Smooth muscle cell of the brain vasculature (primary cell): Measurements from ENCODE around the gene XRCC4.
A peak's percentile ranks its signal among the peaks of the same experiment; 100 is the strongest.

ENCODE experiments used
- DNase-seq: peaks from one replicate; pipeline ENCODE4 v3.0.0-alpha.2; 2012; ENCODE audit warnings: low read depth, low spot score

The XRCC4 gene

DNA sequence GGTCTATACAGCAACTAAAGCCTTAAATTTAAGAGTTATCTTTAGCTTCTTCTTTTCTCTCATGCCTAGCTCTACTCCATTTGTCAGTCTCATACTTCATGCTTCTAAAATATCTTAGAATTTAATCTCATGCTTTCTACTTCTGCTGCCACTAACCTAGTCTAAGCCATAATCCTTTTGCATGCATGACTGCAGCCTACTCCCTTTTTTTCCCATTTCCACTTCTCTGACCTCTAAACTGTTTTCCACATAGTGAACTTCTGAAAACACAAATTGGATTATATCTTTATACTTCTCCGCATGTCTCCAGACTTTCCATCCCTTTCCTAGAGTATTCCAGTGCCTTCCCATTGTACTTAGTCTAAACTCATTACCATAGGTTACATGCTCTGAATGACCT lies 193.0 kb downstream of the XRCC4 start:
- DNase-seq = no peak

- no peak for DNase-seq
Measured at GRCh38 chr5:83277154-83277553, 199.8 kb downstream of the XRCC4 start.

DNA sequence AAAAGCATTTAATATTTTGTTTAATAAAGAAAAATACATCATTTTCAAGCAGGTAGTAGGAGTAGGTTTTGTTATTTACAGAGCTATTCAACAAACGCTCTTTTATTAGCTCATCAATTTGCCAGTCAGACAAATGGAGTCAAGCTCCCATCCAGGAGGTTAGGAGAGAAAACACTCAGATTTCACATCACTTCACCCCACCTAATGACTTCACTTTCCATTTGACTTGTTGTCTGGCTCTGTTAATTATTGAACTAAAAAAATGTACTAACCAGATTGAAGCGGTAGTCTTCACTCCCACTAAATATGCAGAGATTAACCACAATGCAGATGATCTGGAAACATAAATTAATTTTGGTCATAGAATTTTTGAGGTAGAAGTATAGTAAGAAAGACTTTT lies 200.6 kb downstream of the XRCC4 start:
- DNase-seq = no peak

DNA sequence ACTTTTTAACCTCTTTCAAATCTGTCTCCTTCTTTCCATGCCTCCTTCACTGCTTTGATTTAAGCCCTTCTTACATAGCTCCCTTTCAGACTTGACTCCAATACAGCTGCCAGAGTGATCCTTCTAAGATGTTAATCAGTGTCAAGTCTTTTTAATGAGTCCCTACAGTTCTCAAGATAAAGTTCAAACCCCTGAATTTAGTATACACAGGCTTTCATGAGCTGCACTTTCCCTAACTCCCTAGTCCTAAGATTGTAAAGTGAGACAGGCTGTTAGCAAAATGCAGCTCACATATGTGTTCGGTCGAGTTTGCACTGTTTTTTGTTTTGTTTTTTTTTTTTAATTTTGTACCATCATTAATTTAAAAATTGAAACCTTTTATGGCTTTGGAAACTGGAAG lies 203.8 kb downstream of the XRCC4 start:
- no peak for DNase-seq

- no peak for DNase-seq
Measured at GRCh38 chr5:83281658-83282057, 204.3 kb downstream of the XRCC4 start.

DNA sequence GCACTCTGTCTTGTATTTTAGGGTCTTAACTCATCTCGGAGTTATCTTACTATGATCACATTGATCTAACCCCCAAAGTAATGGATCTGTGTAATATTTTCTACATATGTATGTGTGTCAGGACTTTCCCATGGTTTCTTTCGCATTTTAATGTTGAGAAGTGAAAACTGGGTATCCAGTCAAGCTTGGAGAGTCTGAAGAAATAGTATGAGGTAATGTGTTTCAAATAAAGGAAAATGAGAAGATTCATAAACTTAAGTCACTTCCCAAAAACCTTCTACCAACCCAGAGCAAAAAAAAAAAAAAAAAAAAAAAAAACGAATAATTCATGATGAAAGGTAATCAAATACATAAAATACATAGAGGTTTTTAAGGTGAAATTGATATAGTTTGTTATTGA lies 206.4 kb downstream of the XRCC4 start:
- DNase-seq = no peak

- no peak for DNase-seq
Measured at GRCh38 chr5:83285661-83286398, 208.5 kb downstream of the XRCC4 start.

- DNase-seq = no peak
Measured at GRCh38 chr5:83294246-83294645, 216.9 kb downstream of the XRCC4 start.

DNA sequence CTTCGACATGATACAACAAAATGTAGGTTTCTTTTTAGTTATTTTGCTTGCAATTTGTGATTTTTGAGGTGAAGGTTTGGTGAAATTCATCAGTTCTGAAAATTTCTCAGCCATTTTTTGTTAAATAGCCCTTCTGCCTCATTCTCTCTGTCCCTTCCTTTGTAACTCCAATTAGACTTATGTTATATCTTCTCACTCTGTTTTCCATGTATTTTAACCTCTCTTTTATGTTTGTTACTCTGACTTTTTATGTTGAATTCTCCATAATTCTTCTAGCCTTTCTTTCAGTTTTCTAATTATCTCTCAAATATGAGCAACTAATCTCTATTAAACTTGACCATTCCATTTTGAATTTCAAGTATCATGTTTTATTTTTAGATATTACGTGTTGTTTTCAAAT lies 222.0 kb downstream of the XRCC4 start:
- no peak for DNase-seq

DNA sequence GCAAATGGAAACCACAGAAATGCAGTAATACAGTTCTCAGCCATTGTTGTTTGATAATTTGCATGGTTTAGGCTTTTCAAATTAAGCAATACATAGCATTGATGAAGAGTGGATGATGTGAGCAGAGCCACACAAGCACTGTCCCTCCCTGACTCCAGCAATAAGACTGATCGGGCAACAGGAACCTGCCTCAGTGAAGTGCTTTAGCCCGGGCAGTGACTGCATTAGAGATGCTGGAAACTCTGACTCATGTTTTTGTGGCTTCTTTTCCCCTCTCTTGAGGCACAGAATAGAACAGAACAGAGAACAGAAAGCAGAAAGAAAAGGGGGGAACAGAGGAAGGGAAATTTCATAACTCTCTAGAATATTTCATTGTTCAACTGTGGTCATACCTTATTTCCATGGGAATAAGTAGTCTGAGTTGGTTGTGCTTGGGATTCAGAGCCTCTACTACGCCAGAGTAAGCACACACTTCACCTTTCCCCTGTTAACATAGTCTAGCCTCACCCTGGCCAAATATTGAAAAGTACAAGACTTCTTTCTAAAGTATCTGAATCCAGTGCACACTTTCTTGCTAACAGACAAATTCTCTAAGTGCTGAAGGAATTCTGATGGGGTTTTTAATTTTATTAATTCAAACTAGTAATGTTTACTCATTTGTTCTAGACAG lies 229.4 kb downstream of the XRCC4 start:
- peak; percentile 18 for DNase-seq

DNA sequence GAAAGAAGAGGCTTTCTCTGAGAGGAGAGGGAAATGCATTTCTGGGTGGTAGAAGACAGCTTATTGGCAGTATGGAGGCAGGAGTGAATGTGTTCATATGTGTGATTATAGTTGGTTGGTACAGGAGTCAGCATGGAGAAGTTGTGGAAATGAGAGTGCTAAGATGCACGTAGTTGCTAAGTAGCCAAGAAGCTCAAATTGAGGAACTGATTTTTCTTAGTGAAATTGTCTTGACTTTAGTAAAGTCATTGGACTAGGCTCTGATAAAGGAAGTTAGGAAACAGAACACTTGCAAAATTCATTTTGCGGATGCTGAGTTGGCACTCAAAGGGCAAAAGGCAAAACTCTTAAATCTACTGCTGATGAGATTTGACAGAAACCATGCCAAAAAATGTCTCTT lies 235.3 kb downstream of the XRCC4 start:
- DNase-seq = no peak

DNA sequence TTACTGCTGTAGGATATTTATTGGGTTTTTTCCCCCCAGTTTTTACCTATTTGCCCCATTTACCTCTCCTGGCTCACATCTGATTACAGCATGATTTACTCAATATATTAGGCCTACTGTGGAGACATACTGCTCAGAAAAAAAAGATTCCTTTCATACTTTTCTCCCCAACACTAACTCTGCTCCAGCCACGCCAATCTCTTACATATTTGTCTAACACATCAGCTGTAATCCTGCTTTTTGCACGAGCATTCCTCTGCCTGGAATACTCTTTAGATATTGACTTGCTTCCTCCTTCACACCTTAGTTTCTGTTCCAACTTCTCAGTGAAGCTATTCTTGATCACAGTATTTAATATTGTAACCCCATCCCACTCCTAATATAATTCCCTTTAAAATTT lies 236.1 kb downstream of the XRCC4 start:
- no peak for DNase-seq

DNA sequence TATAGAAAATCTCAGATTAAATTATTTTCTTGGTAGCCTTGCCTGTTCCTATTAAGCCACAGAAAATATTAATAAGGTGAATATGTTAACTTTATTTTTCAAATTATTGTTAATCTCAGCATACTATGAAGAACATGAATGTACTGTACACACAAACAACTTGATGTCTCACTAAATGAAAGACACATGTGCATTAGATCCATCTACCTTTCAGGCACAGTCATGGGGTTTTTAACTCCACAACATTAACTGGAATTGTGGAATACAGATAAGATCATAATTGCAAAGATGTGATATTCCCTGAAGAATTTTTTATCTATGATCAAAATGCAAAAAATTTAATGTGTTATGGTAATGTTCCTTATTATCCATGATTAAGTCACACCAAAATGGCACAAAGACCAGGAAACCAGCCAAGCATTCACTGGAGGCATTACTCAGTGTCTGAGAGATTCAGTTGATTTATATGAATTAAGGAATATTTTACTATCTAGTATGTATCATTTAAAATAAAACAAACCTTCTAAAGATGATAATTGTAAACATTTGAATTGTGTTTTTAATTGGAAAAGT lies 244.2 kb downstream of the XRCC4 start:
- no peak for DNase-seq

DNA sequence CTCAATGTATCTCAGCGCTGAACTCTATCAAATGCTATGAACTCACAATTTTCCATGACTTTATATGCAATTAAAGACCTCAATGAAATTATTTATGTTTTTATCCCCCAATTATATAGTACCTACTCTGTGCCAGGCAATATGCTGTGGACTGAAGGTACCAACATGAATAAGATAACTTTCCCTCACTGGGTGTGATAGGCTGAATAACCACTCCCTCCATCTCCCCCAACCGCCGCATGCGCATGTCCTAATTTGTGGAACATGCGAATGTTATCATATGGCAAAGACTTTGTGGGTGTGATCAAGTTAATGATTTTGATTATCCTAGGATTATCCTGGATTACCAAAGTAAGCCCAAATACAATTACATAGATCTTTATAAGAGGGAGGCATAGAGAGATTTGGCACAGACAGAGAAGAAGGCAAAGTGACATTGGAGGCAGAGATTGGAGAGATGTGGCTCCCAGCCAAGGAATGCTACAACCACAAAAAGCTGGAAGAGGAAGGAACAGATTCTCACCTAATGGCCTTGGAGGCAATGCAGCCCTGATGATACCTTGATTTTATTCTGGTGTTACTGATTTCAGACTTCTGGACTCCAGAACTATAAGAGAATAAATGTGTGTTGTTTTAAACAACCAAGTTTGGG lies 245.1 kb downstream of the XRCC4 start:
- DNase-seq = no peak

DNA sequence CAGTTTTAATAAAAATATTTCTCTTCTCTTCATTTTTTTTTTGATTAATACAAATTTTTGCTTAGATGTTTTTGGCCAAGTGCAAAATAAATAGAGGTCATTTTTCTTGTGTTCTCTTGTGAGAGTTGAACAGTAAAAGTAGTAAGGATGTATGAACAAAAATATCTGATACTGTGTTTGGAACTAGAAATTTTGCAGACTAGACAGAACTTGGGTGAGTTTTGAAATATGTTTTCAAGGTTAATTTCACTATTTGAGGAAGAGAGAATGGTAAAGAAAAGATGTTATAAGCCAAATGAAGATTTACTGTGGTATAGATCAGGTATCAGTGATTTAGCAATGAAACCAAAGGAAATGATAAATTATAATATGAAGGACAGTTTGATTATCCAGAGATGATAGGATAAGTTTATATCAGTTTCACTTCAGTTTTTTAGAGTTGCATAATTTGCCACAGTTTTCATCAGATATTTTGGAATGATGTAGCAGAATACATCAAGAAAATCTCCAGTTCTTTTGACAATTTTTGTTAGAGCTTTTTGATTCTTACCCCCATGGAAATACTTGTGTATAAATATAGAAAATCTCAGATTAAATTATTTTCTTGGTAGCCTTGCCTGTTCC lies 246.3 kb downstream of the XRCC4 start:
- DNase-seq = no peak

DNA sequence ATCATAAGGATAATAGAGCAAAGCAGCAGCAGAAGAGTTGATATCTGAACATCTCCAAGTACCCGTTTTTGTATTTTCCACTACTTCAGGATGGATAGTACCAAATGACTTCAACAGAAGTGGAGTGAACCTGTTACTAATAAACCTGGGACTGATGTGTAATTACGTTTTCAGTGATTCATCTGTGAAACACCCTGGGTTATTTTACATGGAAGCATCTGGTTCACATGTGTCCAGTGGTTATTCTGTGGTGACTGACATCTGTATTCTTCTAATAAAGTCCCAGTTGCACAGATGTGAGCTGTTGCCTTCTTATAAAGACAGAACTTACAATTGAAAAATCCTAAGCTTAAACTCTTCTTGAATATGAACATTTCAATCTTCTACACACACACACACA lies 254.5 kb downstream of the XRCC4 start:
- no peak for DNase-seq

GRCh38 chr5:83337453-83338035 lies 260.2 kb downstream of the XRCC4 start:
- no peak for DNase-seq

DNA sequence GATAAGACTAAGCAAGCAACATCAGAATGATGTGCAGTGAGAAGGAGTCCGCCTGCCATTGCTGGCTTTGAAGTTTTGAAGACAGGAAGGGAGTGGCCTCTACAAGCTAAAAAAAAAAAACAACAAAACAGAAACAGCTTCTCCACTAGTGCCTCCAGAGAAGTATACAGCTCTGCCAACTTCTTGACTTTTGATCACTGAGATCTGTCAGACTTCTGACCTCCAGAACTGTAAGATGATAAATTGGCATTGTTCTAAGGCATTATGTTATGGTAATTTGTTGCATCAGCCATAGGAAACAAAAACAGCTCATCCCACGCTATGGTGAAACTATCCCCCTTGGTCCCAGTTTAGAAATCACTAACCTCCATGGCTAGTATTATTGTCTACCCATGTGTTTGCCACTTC lies 263.2 kb downstream of the XRCC4 start:
- DNase-seq = no peak

GRCh38 chr5:83341815-83342334 lies 264.5 kb downstream of the XRCC4 start:
- no peak for DNase-seq

GRCh38 chr5:83342465-83342864 lies 265.1 kb downstream of the XRCC4 start:
- DNase-seq = no peak

DNA sequence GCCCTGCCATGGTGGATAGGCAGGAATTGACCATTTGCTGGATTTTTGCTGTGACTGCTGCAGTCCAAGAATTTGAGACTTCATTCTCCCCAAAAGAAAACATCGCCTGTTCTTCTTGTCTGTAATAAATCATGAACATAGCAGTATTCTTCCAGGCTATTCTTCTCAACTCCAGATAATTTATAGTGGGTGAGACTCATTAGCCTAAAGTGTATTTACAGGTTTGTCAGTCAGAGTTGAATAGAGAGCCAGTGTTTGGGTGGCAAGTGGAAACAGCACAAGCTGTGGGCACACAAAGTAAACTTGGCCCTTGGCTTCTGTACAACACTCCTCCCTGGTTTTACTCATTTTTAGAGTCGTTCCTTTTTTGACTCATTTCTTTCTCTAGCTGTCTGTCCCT lies 266.0 kb downstream of the XRCC4 start:
- DNase-seq = no peak

- no peak for DNase-seq
Measured at GRCh38 chr5:83345423-83345822, 268.1 kb downstream of the XRCC4 start.
